H1 (cell line): ENCODE results near the gene KRTAP20-3. TPM values are rescaled to one million over a fixed set of nuclear protein-coding genes. Genes with fewer than 3 reads are reported as not detected.

ENCODE experiments used
- CTCF ChIA-PET: fragments of 300-600 bp; sonication (Branson Sonifier 250); formaldehyde crosslinking; loops from one replicate; lab custom pipeline; 2021; ENCODE audit not compliant: partially characterized antibody; lab: Charles Lee
- POLR2A ChIA-PET: fragments of 300-600 bp; sonication (Branson Sonifier 250); formaldehyde crosslinking; loops from one replicate; lab custom pipeline; 2021; ENCODE audit warnings: inconsistent platforms; ENCODE audit not compliant: partially characterized antibody; lab: Charles Lee
- DNase-seq, 2 experiments: peaks; one replicate each; pipeline versions ENCODE4 v3.0.0 to v3.0.0-alpha.2; 2010 to 2022; ENCODE audit warnings: low spot score in 2 of 2, low read depth in 1 of 2, mixed read lengths in 1 of 2
- FAIRE-seq: peaks from 2 replicates; lab custom pipeline; 2011; peaks lifted over from hg19 to GRCh38; lab: Jason Lieb, UNC
- H2AFZ ChIP-seq: 2 replicates; pipeline ENCODE4 v1.8.1; 2012; ENCODE audit warnings: low read length, inconsistent platforms
- H2AK5ac ChIP-seq: 2 replicates; pipeline ENCODE4 v1.6.1; 2013; ENCODE audit warnings: low read depth, low read length
- H2BK120ac ChIP-seq: replicated peaks from 2 replicates; pipeline ENCODE3; 2013; ENCODE audit warnings: low read depth, low read length, inconsistent platforms
- H2BK12ac ChIP-seq: 2 replicates; pipeline ENCODE4 v1.6.1; 2013; ENCODE audit warnings: low read depth, low read length
- H2BK15ac ChIP-seq: 2 replicates; pipeline ENCODE4 v1.6.1; 2013; ENCODE audit warnings: low read length
- H2BK20ac ChIP-seq: 2 replicates; pipeline ENCODE4 v1.6.1; 2013; ENCODE audit warnings: low read length
- H2BK5ac ChIP-seq: 2 replicates; pipeline ENCODE4 v1.6.1; 2013; ENCODE audit warnings: low read depth, low read length
- H3K14ac ChIP-seq: 2 replicates; pipeline ENCODE4 v1.6.1; 2013; ENCODE audit warnings: inconsistent platforms; ENCODE audit not compliant: insufficient read length
- H3K18ac ChIP-seq: 2 replicates; pipeline ENCODE4 v1.6.1; 2013; ENCODE audit warnings: low read length; ENCODE audit errors: extremely low read depth
- H3K23ac ChIP-seq: 2 replicates; pipeline ENCODE4 v1.6.1; 2013; ENCODE audit warnings: inconsistent platforms; ENCODE audit not compliant: insufficient read length
- H3K23me2 ChIP-seq: 2 replicates; pipeline ENCODE4 v1.6.1; 2013; ENCODE audit warnings: low read depth, low read length
- H3K27ac ChIP-seq: 2 replicates; pipeline ENCODE4 v1.6.1; 2011; ENCODE audit warnings: low read depth, low read length, inconsistent platforms
- H3K27me3 ChIP-seq, 4 experiments: replicated peaks in 1 of 4; 1 replicate in 1 of 4; 2 replicates in 3 of 4; pipeline versions ENCODE4 v1.6.1 to v1.8.1; 2011 to 2013; ENCODE audit warnings: low read length in 3 of 4, mild to moderate bottlenecking in 3 of 4, inconsistent platforms in 2 of 4, mixed read lengths in 2 of 4, moderate library complexity in 1 of 4; ENCODE audit not compliant: control insufficient read depth in 3 of 4, insufficient read depth in 3 of 4; ENCODE audit errors: extremely low read depth in 1 of 4
- H3K36me3 ChIP-seq, 4 experiments: 2 replicates each; pipeline versions ENCODE4 v1.6.1 to v1.8.1; 2011 to 2013; ENCODE audit warnings: mild to moderate bottlenecking in 4 of 4, low read length in 3 of 4, moderate library complexity in 2 of 4, control low read depth in 1 of 4, inconsistent platforms in 1 of 4; ENCODE audit not compliant: insufficient read depth in 4 of 4, control insufficient read depth in 2 of 4
- H3K4ac ChIP-seq: replicated peaks from 2 replicates; pipeline ENCODE3; 2013; ENCODE audit warnings: low read length, low read depth, mixed read lengths, inconsistent platforms; ENCODE audit not compliant: insufficient read length
- H3K4me1 ChIP-seq, 4 experiments: replicated peaks in 1 of 4; 1 replicate in 1 of 4; 2 replicates in 3 of 4; pipeline versions ENCODE4 v1.6.1 to v1.8.1; 2011 to 2013; ENCODE audit warnings: low read length in 3 of 4, inconsistent platforms in 2 of 4, mixed read lengths in 1 of 4; ENCODE audit not compliant: insufficient read depth in 4 of 4, control insufficient read depth in 3 of 4
- H3K4me2 ChIP-seq, 2 experiments: 2 replicates each; pipeline versions ENCODE4 v1.6.1 to v1.8.1; 2011 to 2013; ENCODE audit warnings: low read depth in 2 of 2, low read length in 2 of 2, control low read depth in 1 of 2, inconsistent platforms in 1 of 2, mild to moderate bottlenecking in 1 of 2; ENCODE audit not compliant: insufficient read depth in 1 of 2
- H3K4me3 ChIP-seq, 4 experiments: fragments of 200-600, 300-600 bp in 1 of 4; sonication (generic), shearing (Covaris generic), sonication (Bioruptor Twin) in 1 of 4; 2 replicates each; pipeline versions ENCODE4 v1.5.1 to v1.8.1; 2011 to 2016; ENCODE audit warnings: low read length in 4 of 4, low read depth in 3 of 4, control low read depth in 2 of 4, inconsistent platforms in 2 of 4, mild to moderate bottlenecking in 2 of 4, mixed read lengths in 1 of 4, moderate library complexity in 1 of 4; ENCODE audit not compliant: insufficient read depth in 2 of 4; ENCODE audit errors: extremely low read depth in 1 of 4
- H3K56ac ChIP-seq: replicated peaks from 2 replicates; pipeline ENCODE3; 2013; ENCODE audit warnings: low read depth, mild to moderate bottlenecking, mixed read lengths, low read length, inconsistent platforms; ENCODE audit not compliant: insufficient read length
- H3K79me1 ChIP-seq: 2 replicates; pipeline ENCODE4 v1.6.1; 2013; ENCODE audit warnings: low read depth, low read length, control low read depth
- H3K79me2 ChIP-seq, 2 experiments: 2 replicates each; pipeline versions ENCODE4 v1.6.1 to v1.8.1; 2012 to 2013; ENCODE audit warnings: low read length in 2 of 2, mild to moderate bottlenecking in 2 of 2, inconsistent platforms in 1 of 2; ENCODE audit not compliant: insufficient read depth in 2 of 2, control insufficient read depth in 1 of 2
- H3K9ac ChIP-seq, 4 experiments: replicated peaks in 1 of 4; 1 replicate in 1 of 4; 2 replicates in 3 of 4; pipeline versions ENCODE4 v1.6.1 to v1.8.1; 2011 to 2013; ENCODE audit warnings: low read depth in 3 of 4, low read length in 3 of 4, control low read depth in 2 of 4, mild to moderate bottlenecking in 2 of 4, moderate library complexity in 2 of 4, inconsistent platforms in 1 of 4; ENCODE audit errors: extremely low read depth in 1 of 4
- H3K9me3 ChIP-seq, 2 experiments: 2 replicates each; pipeline versions ENCODE4 v1.6.1 to v1.8.1; 2012 to 2013; ENCODE audit warnings: mild to moderate bottlenecking in 2 of 2, moderate library complexity in 2 of 2, control low read depth in 1 of 2, inconsistent platforms in 1 of 2, low read depth in 1 of 2, low read length in 1 of 2, mixed read lengths in 1 of 2; ENCODE audit not compliant: insufficient read depth in 2 of 2
- H4K20me1 ChIP-seq, 2 experiments: replicated peaks in 1 of 2; 2 replicates each; pipeline versions ENCODE3 to v1.8.1; 2011 to 2013; ENCODE audit warnings: inconsistent platforms in 2 of 2, low read length in 2 of 2, mild to moderate bottlenecking in 1 of 2; ENCODE audit not compliant: insufficient read depth in 2 of 2, control insufficient read depth in 1 of 2
- H4K5ac ChIP-seq: 2 replicates; pipeline ENCODE4 v1.6.1; 2013; ENCODE audit warnings: low read length, low read depth, mixed read lengths, inconsistent platforms; ENCODE audit not compliant: insufficient read length
- H4K8ac ChIP-seq: 2 replicates; pipeline ENCODE4 v1.8.0; 2013; ENCODE audit warnings: mild to moderate bottlenecking, moderate library complexity, low read length, inconsistent platforms; ENCODE audit not compliant: insufficient read depth; ENCODE audit errors: extremely low read depth
- H4K91ac ChIP-seq: replicated peaks from 2 replicates; pipeline ENCODE3; 2013; ENCODE audit warnings: low read length, mixed read lengths, inconsistent platforms; ENCODE audit not compliant: insufficient read length
- BRCA1 ChIP-seq: IDR thresholded peaks from 2 replicates; pipeline ENCODE4 v1.6.1; 2012; ENCODE audit warnings: low read depth, low read length, improper control_type of control experiment
- PHF8 ChIP-seq: fragments of 200-600 bp; sonication (generic); conservative IDR thresholded peaks from 2 replicates; pipeline ENCODE4 v1.7.1; 2012; ENCODE audit warnings: low read depth, mild to moderate bottlenecking, inconsistent platforms, low read length, moderate library complexity
- WGBS, 2 experiments: shearing (Covaris generic) in 1 of 2; methylation state at CpG; one replicate each; pipeline versions ENCODE4 v1.1.6 to v1.1.7; 2013 to 2015; ENCODE audit warnings: low lambda C conversion rate in 2 of 2, mixed read lengths in 2 of 2, inconsistent platforms in 1 of 2, low coverage in 1 of 2, missing lambda C conversion rate in 1 of 2; ENCODE audit not compliant: insufficient replicate concordance in 2 of 2, insufficient coverage in 1 of 2, insufficient read length in 1 of 2; ENCODE audit errors: extremely low coverage in 1 of 2, missing lambda C conversion rate in 1 of 2; 5-methylcytosine and 5-hydroxymethylcytosine counted together
- polyA plus RNA-seq, 7 experiments: library from polyadenylated mRNA; depleted of rRNA in 3 of 7; stranded (reverse) in 5 of 7; unstranded in 2 of 7; fragments of >200 nt in 5 of 7; fragments of 200-250 nt in 2 of 7; gene quantifications; 1 replicate in 5 of 7; 2 replicates in 1 of 7; 4 replicates in 1 of 7; pipeline versions ENCODE4 v1.2.1 to v1.2.3, GENCODE V29; 2011 to 2013; ENCODE audit warnings: missing spikeins in 2 of 7, mixed read lengths in 2 of 7
- total RNA-seq: library from RNA; stranded (reverse); fragmentation: NEBNext Ultra II Directional; extraction: Animal tissue kit (Norgen Biotek cat#: 25700); gene quantifications from 2 replicates; pipeline ENCODE4 v1.2.1, GENCODE V29; 2021

KRTAP20-3 gene
- total and polyA plus RNA-seq, 2 of the 8 experiments (the other 6 are each of a cell fraction or from before 2014, with no cell fraction given), result not detected

GRCh38 chr21:30646904-30647414 lies 4.3 kb downstream of the KRTAP20-3 start:
- Histone ChIP-seq H2AFZ (no peak overlapping the region), H3K4me3 (no peak overlapping the region), H3K79me1 (no peaks in the 10 kb centered on the region), H2BK15ac (no peak overlapping the region), H2AK5ac (no peak overlapping the region), H4K91ac (no peak overlapping the region), H3K4me1 (no peaks in the 10 kb centered on the region), H3K4ac (no peak overlapping the region), H3K9ac (no peak overlapping the region), H2BK20ac (no peak overlapping the region), H3K14ac (no peak overlapping the region), H4K20me1 (no peaks in the 10 kb centered on the region), H4K8ac (no peak overlapping the region), H2BK120ac (no peak overlapping the region), H3K23me2 (no peaks in the 10 kb centered on the region), H2BK5ac (no peak overlapping the region), H3K27ac (no peak overlapping the region), H2BK12ac (no peak overlapping the region), H3K56ac (no peak overlapping the region), H3K9me3 (no peaks in the 10 kb centered on the region), H3K27me3 (no peaks in the 10 kb centered on the region), H3K36me3 (no peaks in the 10 kb centered on the region), H3K23ac (no peak overlapping the region), H3K18ac (no peak overlapping the region), H3K79me2 (no peaks in the 10 kb centered on the region), H3K4me2 (no peak overlapping the region), H4K5ac (no peak overlapping the region)
- FAIRE-seq (no peak), DNase-seq (no peak)
- ChIA-PET POLR2A (no interaction called here), CTCF (no interaction called here)
- WGBS, 2 experiments, result 88% methylated on average over 1 of the region's 1 CpG; no CpG with 5 or more reads in 1 of the 2 experiments
- TF ChIP-seq BRCA1, result no peak
- no peak for TF ChIP-seq PHF8
